Eye (tissue), 1 donor: Measurements from ENCODE around the gene STS.
"Not testable (repeated sequence)": the region's sequence is repeated elsewhere in the genome, so short reads cannot be mapped to it uniquely, and the experiment has no call there.

ENCODE experiments used
- DNase-seq: peaks from one replicate; pipeline ENCODE4 v3.0.0-alpha.2; 2015

STS gene

GRCh38 chrX:7143941-7144525, 3.5 kb upstream of the STS start:
- no peak for DNase-seq

- no peak for DNase-seq
These were observed 2.1 kb upstream of the STS start for GRCh38 chrX:7145454-7145853.

GRCh38 chrX:7146020-7146702, 1.4 kb upstream of the STS start:
- no peak for DNase-seq

- DNase-seq: no peak
These were observed 654 bp upstream of the STS start for GRCh38 chrX:7146703-7147412.

- peak; percentile 94 for DNase-seq
These were observed 704 bp downstream of the STS start, which contains the start of gene PUDP for GRCh38 chrX:7147978-7148854. Gene PUDP (minus strand): TSS chrX:7148153. CDS start chrX:7148113, 40 bp downstream.

- no peak for DNase-seq
These were observed 1.9 kb downstream of the STS start for GRCh38 chrX:7149411-7149810.

- no peak for DNase-seq
These were observed 5.7 kb downstream of the STS start for GRCh38 chrX:7153231-7153630.

- DNase-seq: peak; percentile 30
These were observed 6.6 kb downstream of the STS start for GRCh38 chrX:7154041-7154597.

- no peak for DNase-seq
These were observed 7.7 kb downstream of the STS start for GRCh38 chrX:7155163-7155562.

- no peak for DNase-seq
These were observed 9.4 kb downstream of the STS start for GRCh38 chrX:7156879-7157278.

GRCh38 chrX:7158468-7158990, 11.0 kb downstream of the STS start:
- DNase-seq: no peak

GRCh38 chrX:7159149-7159861, 11.8 kb downstream of the STS start:
- DNase-seq: no peak

- peak; percentile 23 for DNase-seq
These were observed 15.7 kb downstream of the STS start for GRCh38 chrX:7163146-7163677.

GRCh38 chrX:7164174-7164573, 16.7 kb downstream of the STS start:
- DNase-seq: no peak

- DNase-seq: no peak
These were observed 20.9 kb downstream of the STS start for GRCh38 chrX:7168371-7168770.

- DNase-seq: no peak
These were observed 22.1 kb downstream of the STS start for GRCh38 chrX:7169627-7170026.

GRCh38 chrX:7170898-7171297, 23.4 kb downstream of the STS start:
- no peak for DNase-seq

GRCh38 chrX:7178859-7179258, 31.3 kb downstream of the STS start:
- not testable (repeated sequence) for DNase-seq

GRCh38 chrX:7179446-7179845, 31.9 kb downstream of the STS start:
- no peak for DNase-seq

GRCh38 chrX:7184816-7185215, 37.3 kb downstream of the STS start:
- DNase-seq: peak; percentile 18

- no peak for DNase-seq
These were observed 41.2 kb downstream of the STS start for GRCh38 chrX:7188672-7189071.

- DNase-seq: no peak
These were observed 42.6 kb downstream of the STS start for GRCh38 chrX:7190157-7190556.
